AG10803 (cell line): ENCODE results near the gene MRGPRF.

ENCODE experiments used
- DNase-seq: peaks from one replicate; pipeline ENCODE4 v3.0.0; 2010; ENCODE audit warnings: low read depth
- H3K4me3 ChIP-seq: 2 replicates; pipeline ENCODE4 v1.5.1; 2011; ENCODE audit warnings: mild to moderate bottlenecking, low read length, control low read depth
- CTCF ChIP-seq: conservative IDR thresholded peaks from 2 replicates; pipeline ENCODE4 v1.5.1; 2011; ENCODE audit warnings: mild to moderate bottlenecking, low read length, control low read depth, inconsistent platforms

MRGPRF gene

GRCh38 chr11:68989936-68990606 is 23.0 kb downstream of the MRGPRF start:
- no peak for DNase-seq
- TF ChIP-seq CTCF: no peak
- H3K4me3 ChIP-seq: no peak overlapping the region

DNA sequence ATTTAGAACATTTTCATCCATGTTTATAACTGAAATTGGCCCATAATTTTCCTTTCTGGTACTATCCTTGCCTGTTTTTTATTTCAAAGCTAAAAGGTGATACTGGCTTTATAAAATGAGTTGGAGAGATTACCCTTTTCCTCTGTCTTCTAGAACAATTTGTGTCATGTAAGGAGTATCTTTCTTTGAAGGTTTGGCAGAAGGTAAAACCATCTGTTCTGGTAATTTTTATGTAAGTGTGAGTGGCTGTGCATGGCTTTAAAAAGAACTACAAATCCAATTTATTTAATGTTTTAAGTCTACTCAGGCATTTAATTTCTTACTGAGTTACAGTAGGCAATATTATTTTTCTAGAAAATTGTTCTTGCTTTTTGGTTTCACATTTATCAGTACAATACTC is 24.6 kb downstream of the MRGPRF start:
- H3K4me3 ChIP-seq: no peak overlapping the region
- no peak for TF ChIP-seq CTCF
- no peak for DNase-seq

DNA sequence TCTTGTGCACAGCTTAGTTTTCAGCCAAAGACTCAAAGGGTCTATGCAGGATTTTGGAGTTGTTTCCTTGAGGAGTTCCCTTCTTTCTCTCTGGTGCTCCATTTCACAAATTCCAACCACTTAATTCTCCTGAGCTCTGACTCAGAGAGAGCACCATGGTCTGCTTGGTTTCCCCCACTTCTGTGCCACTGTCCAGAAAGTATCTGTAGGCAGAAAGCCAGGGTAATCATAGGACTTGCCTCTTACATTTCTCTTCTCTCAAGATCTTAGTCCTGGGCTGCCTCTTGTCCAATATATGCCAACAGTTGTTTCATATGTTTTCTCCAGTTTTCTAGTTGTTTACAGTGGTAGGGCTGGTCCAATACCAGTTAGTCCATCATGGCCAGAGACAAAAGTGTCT is 25.8 kb downstream of the MRGPRF start:
- no peak for TF ChIP-seq CTCF
- no peak overlapping the region for H3K4me3 ChIP-seq
- DNase-seq: no peak

DNA sequence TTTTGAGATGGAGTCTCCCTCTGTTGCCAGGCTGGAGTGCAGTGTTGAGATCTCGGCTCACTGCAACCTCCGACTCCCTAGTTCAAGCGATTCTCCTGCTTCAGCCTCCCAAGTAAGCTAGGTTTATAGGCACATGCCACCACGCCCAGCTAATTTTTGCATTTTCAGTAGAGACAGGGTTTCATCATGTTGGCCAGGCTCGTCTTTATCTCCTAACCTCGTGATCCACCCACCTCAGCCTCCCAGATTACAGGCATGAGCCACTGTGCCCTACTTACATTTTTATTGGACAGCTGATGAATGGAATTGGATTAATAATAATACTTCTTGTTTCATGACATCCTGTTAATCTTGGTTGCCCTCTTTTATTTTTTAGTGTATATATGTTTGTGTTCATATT is 29.2 kb downstream of the MRGPRF start:
- no peak for DNase-seq
- no peak for TF ChIP-seq CTCF
- H3K4me3 ChIP-seq: no peak overlapping the region

- no peak for TF ChIP-seq CTCF
- no peak overlapping the region for H3K4me3 ChIP-seq
- no peak for DNase-seq
These were observed 30.9 kb downstream of the MRGPRF start for GRCh38 chr11:68982134-68982533.

DNA sequence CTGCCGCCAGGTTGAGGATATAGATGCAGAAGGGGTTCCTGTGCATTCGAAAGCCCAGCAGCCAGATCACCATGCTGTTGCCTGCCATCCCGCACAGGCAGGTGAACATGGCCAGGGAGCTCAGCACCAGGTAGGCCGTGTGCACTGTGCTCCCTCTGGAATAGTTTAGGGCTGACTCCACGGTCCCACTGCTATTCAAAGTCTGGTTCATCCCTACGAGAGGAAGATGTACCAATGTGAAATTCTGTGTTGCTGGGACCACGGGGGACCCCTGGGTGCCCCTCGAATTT is 32.3 kb downstream of the MRGPRF start, which contains the start of gene MRGPRD:
MRGPRD (minus strand) TSS at position 211 of the 290 bp plus-strand sequence; CDS start at position 211, 0 bp downstream.
- H3K4me3 ChIP-seq: no peak within 1 kb of the TSS
- DNase-seq: no peak
- no peak for TF ChIP-seq CTCF

DNA sequence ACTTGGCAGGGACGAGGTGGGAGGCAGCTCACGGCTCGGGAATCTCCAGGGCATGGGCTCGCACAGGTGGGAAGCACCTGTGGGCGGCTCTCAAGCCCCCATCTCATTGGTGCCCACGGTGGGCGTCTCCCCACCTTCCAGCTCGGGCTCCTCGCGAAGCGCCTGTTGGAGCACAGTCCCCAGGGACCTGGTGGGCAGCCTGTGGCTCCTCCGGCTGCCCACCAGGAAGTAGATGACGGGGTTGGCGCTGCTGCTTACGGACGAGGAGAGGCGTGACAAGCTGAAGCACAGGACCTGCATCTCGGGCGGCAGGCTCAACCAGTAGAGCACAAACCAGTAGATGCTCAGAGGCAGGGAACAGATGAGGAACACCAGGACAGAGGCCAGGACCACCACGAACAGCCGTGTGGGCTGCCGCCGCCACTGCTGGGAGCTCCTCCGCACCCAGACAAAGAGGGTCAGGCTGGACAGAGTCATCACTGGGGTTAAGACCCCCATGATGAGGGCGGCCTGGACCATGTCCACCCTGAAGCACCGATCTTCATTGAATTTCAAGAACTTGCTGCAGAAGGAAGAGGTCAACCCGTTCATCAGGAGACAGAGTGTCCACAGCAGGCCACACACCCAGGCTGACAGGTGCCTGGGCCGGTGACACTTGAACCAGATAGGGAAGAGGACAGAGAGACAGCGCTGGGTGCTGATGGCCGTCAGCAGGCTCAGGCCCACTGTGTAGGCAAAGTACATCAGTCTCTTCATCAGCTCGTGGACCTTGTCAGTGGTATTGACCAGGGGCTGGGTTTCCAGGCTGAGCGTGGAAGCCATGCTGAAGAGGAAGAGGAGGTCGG is 32.9 kb downstream of the MRGPRF start:
- no peak overlapping the region for H3K4me3 ChIP-seq
- TF ChIP-seq CTCF: no peak
- no peak for DNase-seq
